HG02943 (cell line): Measurements from ENCODE around the gene NCAM1.
"Not testable (repeated sequence)": the region's sequence is repeated elsewhere in the genome, so short reads cannot be mapped to it uniquely, and the experiment has no call there.

Experiments
- ATAC-seq: cut with Tn5 transposase; IDR thresholded peaks from one replicate; pipeline ENCODE4 v1.9.1; 2021; ENCODE audit warnings: mild to moderate bottlenecking, low read depth, moderate library complexity; ENCODE audit not compliant: unreplicated experiment

NCAM1 gene

GRCh38 chr11:113018913-113019312 lies 57.7 kb downstream of the NCAM1 start:
- no peak for ATAC-seq

- ATAC-seq, result no peak
These were observed 58.5 kb downstream of the NCAM1 start for GRCh38 chr11:113019711-113020110.

GRCh38 chr11:113021111-113021510 lies 59.9 kb downstream of the NCAM1 start:
- ATAC-seq, result no peak

GRCh38 chr11:113022262-113022661 lies 61.0 kb downstream of the NCAM1 start:
- no peak for ATAC-seq

- no peak for ATAC-seq
These were observed 62.0 kb downstream of the NCAM1 start for GRCh38 chr11:113023228-113023627.

- ATAC-seq, result no peak
These were observed 62.8 kb downstream of the NCAM1 start for GRCh38 chr11:113023986-113024385.

- no peak for ATAC-seq
These were observed 65.6 kb downstream of the NCAM1 start for GRCh38 chr11:113026778-113027177.

GRCh38 chr11:113034576-113034975 lies 73.4 kb downstream of the NCAM1 start:
- no peak for ATAC-seq

- ATAC-seq, result no peak
These were observed 74.5 kb downstream of the NCAM1 start for GRCh38 chr11:113035708-113036107.

GRCh38 chr11:113043698-113044097 lies 82.5 kb downstream of the NCAM1 start:
- ATAC-seq, result no peak

GRCh38 chr11:113045146-113045545 lies 83.9 kb downstream of the NCAM1 start:
- no peak for ATAC-seq

GRCh38 chr11:113046866-113047265 lies 85.6 kb downstream of the NCAM1 start:
- no peak for ATAC-seq

- ATAC-seq, result no peak
These were observed 87.9 kb downstream of the NCAM1 start for GRCh38 chr11:113048820-113049768.

GRCh38 chr11:113053042-113053441 lies 91.8 kb downstream of the NCAM1 start:
- not testable (repeated sequence) for ATAC-seq

GRCh38 chr11:113057038-113057437 lies 95.8 kb downstream of the NCAM1 start:
- no peak for ATAC-seq

GRCh38 chr11:113059548-113059947 lies 98.3 kb downstream of the NCAM1 start:
- ATAC-seq, result no peak

GRCh38 chr11:113065330-113065729 lies 104.1 kb downstream of the NCAM1 start:
- no peak for ATAC-seq

GRCh38 chr11:113072237-113072858 lies 111.1 kb downstream of the NCAM1 start:
- ATAC-seq, result no peak

GRCh38 chr11:113073290-113073953 lies 112.2 kb downstream of the NCAM1 start:
- no peak for ATAC-seq

- ATAC-seq, result no peak
These were observed 114.4 kb downstream of the NCAM1 start for GRCh38 chr11:113075586-113076095.

- no peak for ATAC-seq
These were observed 116.2 kb downstream of the NCAM1 start for GRCh38 chr11:113077379-113077778.
